ENCODE data around the gene KRAS.

- TF ChIP-seq, protein P1, sequence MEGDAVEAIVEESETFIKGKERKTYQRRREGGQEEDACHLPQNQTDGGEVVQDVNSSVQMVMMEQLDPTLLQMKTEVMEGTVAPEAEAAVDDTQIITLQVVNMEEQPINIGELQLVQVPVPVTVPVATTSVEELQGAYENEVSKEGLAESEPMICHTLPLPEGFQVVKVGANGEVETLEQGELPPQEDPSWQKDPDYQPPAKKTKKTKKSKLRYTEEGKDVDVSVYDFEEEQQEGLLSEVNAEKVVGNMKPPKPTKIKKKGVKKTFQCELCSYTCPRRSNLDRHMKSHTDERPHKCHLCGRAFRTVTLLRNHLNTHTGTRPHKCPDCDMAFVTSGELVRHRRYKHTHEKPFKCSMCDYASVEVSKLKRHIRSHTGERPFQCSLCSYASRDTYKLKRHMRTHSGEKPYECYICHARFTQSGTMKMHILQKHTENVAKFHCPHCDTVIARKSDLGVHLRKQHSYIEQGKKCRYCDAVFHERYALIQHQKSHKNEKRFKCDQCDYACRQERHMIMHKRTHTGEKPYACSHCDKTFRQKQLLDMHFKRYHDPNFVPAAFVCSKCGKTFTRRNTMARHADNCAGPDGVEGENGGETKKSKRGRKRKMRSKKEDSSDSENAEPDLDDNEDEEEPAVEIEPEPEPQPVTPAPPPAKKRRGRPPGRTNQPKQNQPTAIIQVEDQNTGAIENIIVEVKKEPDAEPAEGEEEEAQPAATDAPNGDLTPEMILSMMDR (IDR thresholded peaks at IDR 0.05; ENCODE audit: low read depth, low read length, missing input control): no peak
- TF ChIP-seq RAD21 (IDR thresholded peaks at IDR 0.05) (no peak), SP1 (IDR thresholded peaks at IDR 0.05) (no peak), EGR1 (IDR thresholded peaks at IDR 0.05; ENCODE audit: low read depth in 2 of 2) (no peak)
Measured at GRCh38 chr12:25269701-25270100, 19.0 kb upstream of the KRAS start.

All from liver (tissue), 3 donors.